GM12864 (cell line): ENCODE data around the gene ZFAND3.

Experiments
- DNase-seq: peaks from one replicate; pipeline ENCODE4 v3.0.0-alpha.2; 2011; ENCODE audit warnings: low read depth
- H3K4me3 ChIP-seq: 2 replicates; pipeline ENCODE4 v1.5.1; 2011; ENCODE audit warnings: mild to moderate bottlenecking, low read depth, low read length, control low read depth
- CTCF ChIP-seq: IDR thresholded peaks from 2 replicates; pipeline ENCODE4 v1.5.1; 2011; ENCODE audit warnings: low read depth, mild to moderate bottlenecking, moderate library complexity, low read length, control low read depth, inconsistent platforms; ENCODE audit errors: missing control alignments

ZFAND3 gene

GRCh38 chr6:38032797-38033196 lies 213.3 kb downstream of the ZFAND3 start:
- H3K4me3 ChIP-seq, result no peak overlapping the region
- TF ChIP-seq CTCF, result no peak
- no peak for DNase-seq

- H3K4me3 ChIP-seq, result no peak overlapping the region
- TF ChIP-seq CTCF, result no peak
- no peak for DNase-seq
Measured at GRCh38 chr6:38033442-38033982, 214.0 kb downstream of the ZFAND3 start.

- H3K4me3 ChIP-seq, result no peak overlapping the region
- peak; percentile 45 for TF ChIP-seq CTCF
- DNase-seq, result no peak
Measured at GRCh38 chr6:38034274-38034914, 214.9 kb downstream of the ZFAND3 start.

- DNase-seq, result no peak
- no peak for TF ChIP-seq CTCF
Measured at GRCh38 chr6:38035478-38035877, 216.0 kb downstream of the ZFAND3 start.

GRCh38 chr6:38039502-38039901 lies 220.0 kb downstream of the ZFAND3 start:
- DNase-seq, result no peak
- no peak overlapping the region for H3K4me3 ChIP-seq
- TF ChIP-seq CTCF, result no peak

More at GRCh38 chr6:38035478-38035877, 216.0 kb downstream of the ZFAND3 start:
- no peak overlapping the region for H3K4me3 ChIP-seq

GRCh38 chr6:38040254-38040653 lies 220.7 kb downstream of the ZFAND3 start:
- no peak for DNase-seq
- H3K4me3 ChIP-seq, result no peak overlapping the region
- no peak for TF ChIP-seq CTCF

GRCh38 chr6:38043259-38043753 lies 223.8 kb downstream of the ZFAND3 start:
- TF ChIP-seq CTCF, result no peak
- no peak for DNase-seq
- H3K4me3 ChIP-seq, result no peak overlapping the region
